ENCODE measurements around the gene NCAPD2.

The NCAPD2 gene

GRCh38 chr12:6493497-6494257 is at the start of gene NCAPD2:
TSS of gene NCAPD2 (plus strand) at chr12:6494102. CDS start at chr12:6495099, 997 bp downstream.
- Histone ChIP-seq H3K79me2 (ENCODE audit: insufficient read depth, low read length) (peaks cover 52% of the 10 kb centered on the region), H3F3A (ENCODE audit: insufficient read depth) (peaks cover 16% of the 10 kb centered on the region), H3K4me2 (ENCODE audit: low read depth, low read length, poor library complexity, severe bottlenecking) (peak within 1 kb of the TSS; percentile 96), H3K9me2 (replicated peaks; ENCODE audit: insufficient read depth, low read length) (no peaks in the 10 kb centered on the region), H3K4me3 (ENCODE audit: insufficient read depth, low read length, poor library complexity, severe bottlenecking) (peak within 1 kb of the TSS; percentile 80), H4K20me1 (ENCODE audit: low read depth, low read length) (no peaks in the 10 kb centered on the region), H3K27ac (ENCODE audit: low read depth, low read length) (peak within 1 kb of the TSS; percentile 93), H3K27me3 (ENCODE audit: low read length) (no peaks in the 10 kb centered on the region), H3K36me3 (ENCODE audit: low read length) (peaks cover 11% of the 10 kb centered on the region), H2AFZ (ENCODE audit: low read depth, low read length, severe bottlenecking) (peak within 1 kb of the TSS; percentile 49), H3K9me3 (ENCODE audit: insufficient read depth, low read length) (no peaks in the 10 kb centered on the region), H3K9ac (ENCODE audit: low read length) (peak within 1 kb of the TSS; percentile 91)
- TF ChIP-seq EZH2phosphoT487 (conservative IDR thresholded peaks at IDR 0.05; ENCODE audit: low read length) (no peak), CTCF (IDR thresholded peaks at IDR 0.05; ENCODE audit: insufficient read depth, low read length, poor library complexity, severe bottlenecking) (no peak)

GRCh38 chr12:6444704-6445688 is 48.9 kb upstream of the NCAPD2 start, which contains the start of gene CD27:
TSS of gene CD27 (plus strand) at chr12:6444955. CDS start at chr12:6445096, 141 bp downstream.
- Histone ChIP-seq H3K79me2 (ENCODE audit: insufficient read depth, low read length) (peaks cover 19% of the 10 kb centered on the region), H4K20me1 (ENCODE audit: low read depth, low read length) (no peaks in the 10 kb centered on the region), H3F3A (ENCODE audit: insufficient read depth) (peaks cover 71% of the 10 kb centered on the region), H3K4me2 (ENCODE audit: low read depth, low read length, poor library complexity, severe bottlenecking) (peak within 1 kb of the TSS; percentile 83), H3K27me3 (ENCODE audit: low read length) (no peaks in the 10 kb centered on the region), H3K36me3 (ENCODE audit: low read length) (no peaks in the 10 kb centered on the region), H3K9me3 (ENCODE audit: insufficient read depth, low read length) (no peaks in the 10 kb centered on the region), H3K4me3 (ENCODE audit: insufficient read depth, low read length, poor library complexity, severe bottlenecking) (peak within 1 kb of the TSS; percentile 75), H2AFZ (ENCODE audit: low read depth, low read length, severe bottlenecking) (no peak within 1 kb of the TSS), H3K9me2 (replicated peaks; ENCODE audit: insufficient read depth, low read length) (no peaks in the 10 kb centered on the region), H3K9ac (ENCODE audit: low read length) (peak within 1 kb of the TSS; percentile 91), H3K27ac (ENCODE audit: low read depth, low read length) (peak within 1 kb of the TSS; percentile 95)
- no peak for TF ChIP-seq EZH2phosphoT487 (conservative IDR thresholded peaks at IDR 0.05; ENCODE audit: low read length)
- TF ChIP-seq CTCF (IDR thresholded peaks at IDR 0.05; ENCODE audit: insufficient read depth, low read length, poor library complexity, severe bottlenecking) = no peak

GRCh38 chr12:6450091-6450868 is 43.6 kb upstream of the NCAPD2 start:
- Histone ChIP-seq H2AFZ (ENCODE audit: low read depth, low read length, severe bottlenecking) (no peak overlapping the region), H3K9me2 (replicated peaks; ENCODE audit: insufficient read depth, low read length) (no peaks in the 10 kb centered on the region), H3K27ac (ENCODE audit: low read depth, low read length) (peak overlapping the region; percentile 87), H3K9me3 (ENCODE audit: insufficient read depth, low read length) (no peaks in the 10 kb centered on the region), H3K4me3 (ENCODE audit: insufficient read depth, low read length, poor library complexity, severe bottlenecking) (no peak overlapping the region), H3K27me3 (ENCODE audit: low read length) (no peaks in the 10 kb centered on the region), H3K4me2 (ENCODE audit: low read depth, low read length, poor library complexity, severe bottlenecking) (peak overlapping the region; percentile 63), H3K36me3 (ENCODE audit: low read length) (no peaks in the 10 kb centered on the region), H4K20me1 (ENCODE audit: low read depth, low read length) (no peaks in the 10 kb centered on the region), H3K79me2 (ENCODE audit: insufficient read depth, low read length) (peaks cover 13% of the 10 kb centered on the region), H3K9ac (ENCODE audit: low read length) (peak overlapping the region; percentile 57; the same call in 1 of the 2 replicates), H3F3A (ENCODE audit: insufficient read depth) (peaks cover 57% of the 10 kb centered on the region)
- TF ChIP-seq CTCF (IDR thresholded peaks at IDR 0.05; ENCODE audit: insufficient read depth, low read length, poor library complexity, severe bottlenecking) (no peak), EZH2phosphoT487 (conservative IDR thresholded peaks at IDR 0.05; ENCODE audit: low read length) (no peak)
